ENCODE measurements around the gene PAX7. TPM values are rescaled to one million over a fixed set of nuclear protein-coding genes. Genes with fewer than 3 reads are reported as not detected.

Gene PAX7
- total and polyA plus RNA-seq, 2 experiments from 2014 or later: 0.03 TPM; not detected in 1

- Histone ChIP-seq H3K79me2 (replicated peaks; ENCODE audit: insufficient read depth) (no peaks in the 10 kb centered on the region), H3K4me1 (ENCODE audit: insufficient read depth) (peaks cover 44% of the 10 kb centered on the region), H4K20me1 (replicated peaks; ENCODE audit: insufficient read depth) (peaks cover 5% of the 10 kb centered on the region; the same call in 1 of the 2 replicates), H3K27ac (ENCODE audit: low read depth) (no peak overlapping the region), H3K27me3 (ENCODE audit: insufficient read depth) (peaks cover 99% of the 10 kb centered on the region), H2AFZ (no peak overlapping the region), H3K36me3 (ENCODE audit: insufficient read depth) (no peaks in the 10 kb centered on the region), H3K4me3 (no peak overlapping the region), H3K9me2 (ENCODE audit: insufficient read depth) (no peaks in the 10 kb centered on the region), H3F3A (replicated peaks; ENCODE audit: low read depth) (peaks cover 22% of the 10 kb centered on the region; the same call in 1 of the 2 replicates), H3K4me2 (no peak overlapping the region)
- ATAC-seq (no peak), DNase-seq (ENCODE audit: low spot score) (no peak)
- H3K4me1 Mint-ChIP-seq: peaks cover 50% of the 10 kb centered on the region
- no peaks in the 10 kb centered on the region; the same call in 2 of the 3 replicates for H3K9me3 Mint-ChIP-seq
- no peaks in the 10 kb centered on the region; the same call in 2 of the 3 replicates for H3K36me3 Mint-ChIP-seq (ENCODE audit: low read depth)
- peaks cover 95% of the 10 kb centered on the region for H3K27me3 Mint-ChIP-seq (ENCODE audit: insufficient read depth, low read depth, poor library complexity)
- no peak overlapping the region for H3K27ac Mint-ChIP-seq
- H3K4me3 Mint-ChIP-seq: no peak overlapping the region
- TF ChIP-seq EZH2 (IDR thresholded peaks at IDR 0.05; ENCODE audit: low read depth, unreplicated experiment) (peak; percentile 37), JUNB (IDR thresholded peaks at IDR 0.05; ENCODE audit: unreplicated experiment) (no peak)
These were observed 2.1 kb upstream of the PAX7 start for GRCh38 chr1:18628511-18628910.

GRCh38 chr1:18629659-18630510 is 761 bp upstream of the PAX7 start:
- Histone ChIP-seq H3K79me2 (replicated peaks; ENCODE audit: insufficient read depth) (no peaks in the 10 kb centered on the region), H3K9me2 (ENCODE audit: insufficient read depth) (no peaks in the 10 kb centered on the region), H3F3A (replicated peaks; ENCODE audit: low read depth) (peaks cover 27% of the 10 kb centered on the region; the same call in 1 of the 2 replicates), H4K20me1 (replicated peaks; ENCODE audit: insufficient read depth) (peaks cover 7% of the 10 kb centered on the region; the same call in 1 of the 2 replicates), H3K27me3 (ENCODE audit: insufficient read depth) (peaks cover 99% of the 10 kb centered on the region), H3K36me3 (ENCODE audit: insufficient read depth) (no peaks in the 10 kb centered on the region), H3K4me3 (peak overlapping the region; percentile 76), H2AFZ (peak overlapping the region; percentile 76), H3K4me2 (peak overlapping the region; percentile 99), H3K4me1 (ENCODE audit: insufficient read depth) (peaks cover 44% of the 10 kb centered on the region), H3K27ac (ENCODE audit: low read depth) (no peak overlapping the region)
- no peaks in the 10 kb centered on the region; the same call in 2 of the 3 replicates for H3K36me3 Mint-ChIP-seq (ENCODE audit: low read depth)
- no peaks in the 10 kb centered on the region; the same call in 2 of the 3 replicates for H3K9me3 Mint-ChIP-seq
- peaks cover 61% of the 10 kb centered on the region for H3K4me1 Mint-ChIP-seq
- H3K27me3 Mint-ChIP-seq (ENCODE audit: insufficient read depth, low read depth, poor library complexity): peaks cover 98% of the 10 kb centered on the region
- no peak overlapping the region for H3K27ac Mint-ChIP-seq
- H3K4me3 Mint-ChIP-seq: peak overlapping the region; percentile 77
- TF ChIP-seq, protein P1, sequence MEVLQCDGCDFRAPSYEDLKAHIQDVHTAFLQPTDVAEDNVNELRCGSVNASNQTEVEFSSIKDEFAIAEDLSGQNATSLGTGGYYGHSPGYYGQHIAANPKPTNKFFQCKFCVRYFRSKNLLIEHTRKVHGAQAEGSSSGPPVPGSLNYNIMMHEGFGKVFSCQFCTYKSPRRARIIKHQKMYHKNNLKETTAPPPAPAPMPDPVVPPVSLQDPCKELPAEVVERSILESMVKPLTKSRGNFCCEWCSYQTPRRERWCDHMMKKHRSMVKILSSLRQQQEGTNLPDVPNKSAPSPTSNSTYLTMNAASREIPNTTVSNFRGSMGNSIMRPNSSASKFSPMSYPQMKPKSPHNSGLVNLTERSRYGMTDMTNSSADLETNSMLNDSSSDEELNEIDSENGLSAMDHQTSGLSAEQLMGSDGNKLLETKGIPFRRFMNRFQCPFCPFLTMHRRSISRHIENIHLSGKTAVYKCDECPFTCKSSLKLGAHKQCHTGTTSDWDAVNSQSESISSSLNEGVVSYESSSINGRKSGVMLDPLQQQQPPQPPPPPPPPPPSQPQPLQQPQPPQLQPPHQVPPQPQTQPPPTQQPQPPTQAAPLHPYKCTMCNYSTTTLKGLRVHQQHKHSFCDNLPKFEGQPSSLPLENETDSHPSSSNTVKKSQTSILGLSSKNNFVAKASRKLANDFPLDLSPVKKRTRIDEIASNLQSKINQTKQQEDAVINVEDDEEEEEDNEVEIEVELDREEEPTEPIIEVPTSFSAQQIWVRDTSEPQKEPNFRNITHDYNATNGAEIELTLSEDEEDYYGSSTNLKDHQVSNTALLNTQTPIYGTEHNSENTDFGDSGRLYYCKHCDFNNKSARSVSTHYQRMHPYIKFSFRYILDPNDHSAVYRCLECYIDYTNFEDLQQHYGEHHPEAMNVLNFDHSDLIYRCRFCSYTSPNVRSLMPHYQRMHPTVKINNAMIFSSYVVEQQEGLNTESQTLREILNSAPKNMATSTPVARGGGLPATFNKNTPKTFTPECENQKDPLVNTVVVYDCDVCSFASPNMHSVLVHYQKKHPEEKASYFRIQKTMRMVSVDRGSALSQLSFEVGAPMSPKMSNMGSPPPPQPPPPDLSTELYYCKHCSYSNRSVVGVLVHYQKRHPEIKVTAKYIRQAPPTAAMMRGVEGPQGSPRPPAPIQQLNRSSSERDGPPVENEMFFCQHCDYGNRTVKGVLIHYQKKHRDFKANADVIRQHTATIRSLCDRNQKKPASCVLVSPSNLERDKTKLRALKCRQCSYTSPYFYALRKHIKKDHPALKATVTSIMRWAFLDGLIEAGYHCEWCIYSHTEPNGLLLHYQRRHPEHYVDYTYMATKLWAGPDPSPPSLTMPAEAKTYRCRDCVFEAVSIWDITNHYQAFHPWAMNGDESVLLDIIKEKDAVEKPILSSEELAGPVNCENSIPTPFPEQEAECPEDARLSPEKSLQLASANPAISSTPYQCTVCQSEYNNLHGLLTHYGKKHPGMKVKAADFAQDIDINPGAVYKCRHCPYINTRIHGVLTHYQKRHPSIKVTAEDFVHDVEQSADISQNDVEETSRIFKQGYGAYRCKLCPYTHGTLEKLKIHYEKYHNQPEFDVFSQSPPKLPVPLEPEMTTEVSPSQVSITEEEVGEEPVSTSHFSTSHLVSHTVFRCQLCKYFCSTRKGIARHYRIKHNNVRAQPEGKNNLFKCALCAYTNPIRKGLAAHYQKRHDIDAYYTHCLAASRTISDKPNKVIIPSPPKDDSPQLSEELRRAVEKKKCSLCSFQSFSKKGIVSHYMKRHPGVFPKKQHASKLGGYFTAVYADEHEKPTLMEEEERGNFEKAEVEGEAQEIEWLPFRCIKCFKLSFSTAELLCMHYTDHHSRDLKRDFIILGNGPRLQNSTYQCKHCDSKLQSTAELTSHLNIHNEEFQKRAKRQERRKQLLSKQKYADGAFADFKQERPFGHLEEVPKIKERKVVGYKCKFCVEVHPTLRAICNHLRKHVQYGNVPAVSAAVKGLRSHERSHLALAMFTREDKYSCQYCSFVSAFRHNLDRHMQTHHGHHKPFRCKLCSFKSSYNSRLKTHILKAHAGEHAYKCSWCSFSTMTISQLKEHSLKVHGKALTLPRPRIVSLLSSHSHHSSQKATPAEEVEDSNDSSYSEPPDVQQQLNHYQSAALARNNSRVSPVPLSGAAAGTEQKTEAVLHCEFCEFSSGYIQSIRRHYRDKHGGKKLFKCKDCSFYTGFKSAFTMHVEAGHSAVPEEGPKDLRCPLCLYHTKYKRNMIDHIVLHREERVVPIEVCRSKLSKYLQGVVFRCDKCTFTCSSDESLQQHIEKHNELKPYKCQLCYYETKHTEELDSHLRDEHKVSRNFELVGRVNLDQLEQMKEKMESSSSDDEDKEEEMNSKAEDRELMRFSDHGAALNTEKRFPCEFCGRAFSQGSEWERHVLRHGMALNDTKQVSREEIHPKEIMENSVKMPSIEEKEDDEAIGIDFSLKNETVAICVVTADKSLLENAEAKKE (CRISPR knock-in tag; IDR thresholded peaks at IDR 0.05): no peak
- no peak for TF ChIP-seq NANOG (IDR thresholded peaks at IDR 0.05; ENCODE audit: borderline replicate concordance)
- no peak for TF ChIP-seq CREB1 (CRISPR knock-in tag; IDR thresholded peaks at IDR 0.05; ENCODE audit: low read depth)
- no peak for TF ChIP-seq ZNF331 (CRISPR knock-in tag; IDR thresholded peaks at IDR 0.05; ENCODE audit: low read depth)
- no peak for TF ChIP-seq JUNB (IDR thresholded peaks at IDR 0.05; ENCODE audit: unreplicated experiment)
- no peak for TF ChIP-seq EZH2 (IDR thresholded peaks at IDR 0.05; ENCODE audit: low read depth, unreplicated experiment)
- TF ChIP-seq ZNF114 (CRISPR knock-in tag; IDR thresholded peaks at IDR 0.05): no peak
- ATAC-seq: peak; percentile 6
- DNase-seq (ENCODE audit: low spot score): peak; percentile 50
